Measurements from ENCODE around the gene MYMX. TPM values are rescaled to one million over a fixed set of nuclear protein-coding genes. Genes with fewer than 3 reads are reported as not detected.

The MYMX gene
- total RNA-seq, 1 experiment from 2014 or later, result 1.8 TPM

GRCh38 chr6:44262467-44263353 lies 46.0 kb downstream of the MYMX start:
- Histone ChIP-seq H3K27me3 (ENCODE audit: control insufficient read depth, insufficient read depth, low read length) (no peaks in the 10 kb centered on the region), H3K9me3 (ENCODE audit: control insufficient read depth, insufficient read depth, low read depth, low read length) (no peaks in the 10 kb centered on the region), H3K36me3 (ENCODE audit: control insufficient read depth, insufficient read depth, low read length) (peaks cover 2% of the 10 kb centered on the region), H3K27ac (ENCODE audit: low read length) (peak overlapping the region; percentile 73), H3K4me1 (ENCODE audit: control insufficient read depth, insufficient read depth, low read length) (peaks cover 30% of the 10 kb centered on the region), H3K4me3 (ENCODE audit: low read depth in 2 of 2, low read length in 2 of 2) (peak overlapping the region; percentile 86)
- TF ChIP-seq TCF7L2 (IDR thresholded peaks at IDR 0.05; ENCODE audit: low read depth, low read length) (no peak), SIN3A (IDR thresholded peaks at IDR 0.05; ENCODE audit: borderline replicate concordance, insufficient read depth, low read depth, low read length) (no peak), REST (IDR thresholded peaks at IDR 0.05; ENCODE audit: insufficient read depth in 1 of 2, low read depth in 2 of 2, low read length in 1 of 2) (no peak), POLR2AphosphoS5 (IDR thresholded peaks at IDR 0.05; ENCODE audit: low read depth, low read length) (no peak), CTCF (IDR thresholded peaks at IDR 0.05) (no peak)
- in situ Hi-C loops (cut with HindIII; ENCODE audit: low pct_unique_long_range_greater_than_20kb, low sequenced_read_pairs), result no loop called here
- DNase-seq (ENCODE audit: low read depth, low spot score), result no peak
- ATAC-seq, result no peak
- BruUV-seq (replicated peaks), result no TSS peak
- POLR2A ChIA-PET, result no interaction called here
- CTCF ChIA-PET, result no interaction called here
- intact Hi-C loops (cut with micrococcal nuclease; ENCODE audit: unreplicated experiment), result no loop called here

GRCh38 chr6:44263354-44264100 lies 46.8 kb downstream of the MYMX start:
- no peak for DNase-seq (ENCODE audit: low read depth, low spot score)
- BruUV-seq (replicated peaks), result no TSS peak

More at GRCh38 chr6:44263354-44264100, 46.8 kb downstream of the MYMX start:
- H3K36me3 ChIP-seq (ENCODE audit: control insufficient read depth, insufficient read depth, low read length), result peaks cover 2% of the 10 kb centered on the region
- CTCF ChIA-PET, result no interaction called here
- peaks cover 23% of the 10 kb centered on the region for H3K4me1 ChIP-seq (ENCODE audit: control insufficient read depth, insufficient read depth, low read length)
- ATAC-seq, result peak; percentile 33
- peak overlapping the region; percentile 73 for H3K27ac ChIP-seq (ENCODE audit: low read length)
- H3K9me3 ChIP-seq (ENCODE audit: control insufficient read depth, insufficient read depth, low read depth, low read length), result no peaks in the 10 kb centered on the region
- intact Hi-C loops (cut with micrococcal nuclease; ENCODE audit: unreplicated experiment) (no loop called here), in situ Hi-C loops (cut with HindIII; ENCODE audit: low pct_unique_long_range_greater_than_20kb, low sequenced_read_pairs) (no loop called here)
- POLR2A ChIA-PET, result no interaction called here
- H3K27me3 ChIP-seq (ENCODE audit: control insufficient read depth, insufficient read depth, low read length), result no peaks in the 10 kb centered on the region; the same call in 1 of the 2 replicates
- TF ChIP-seq POLR2AphosphoS5 (IDR thresholded peaks at IDR 0.05; ENCODE audit: low read depth, low read length) (no peak), REST (IDR thresholded peaks at IDR 0.05; ENCODE audit: insufficient read depth in 1 of 2, low read depth in 2 of 2, low read length in 1 of 2) (no peak), SIN3A (IDR thresholded peaks at IDR 0.05; ENCODE audit: borderline replicate concordance, insufficient read depth, low read depth, low read length) (no peak), TCF7L2 (IDR thresholded peaks at IDR 0.05; ENCODE audit: low read depth, low read length) (no peak), CTCF (IDR thresholded peaks at IDR 0.05) (no peak)
- H3K4me3 ChIP-seq (ENCODE audit: low read depth in 2 of 2, low read length in 2 of 2), result peak overlapping the region; percentile 86
